ENCODE measurements around the gene P2RX2. TPM values are rescaled to one million over a fixed set of nuclear protein-coding genes. Genes with fewer than 3 reads are reported as not detected.

The P2RX2 gene
- total and polyA plus RNA-seq, 2 experiments from 2014 or later, result 1.1 to 1.7 TPM

DNA sequence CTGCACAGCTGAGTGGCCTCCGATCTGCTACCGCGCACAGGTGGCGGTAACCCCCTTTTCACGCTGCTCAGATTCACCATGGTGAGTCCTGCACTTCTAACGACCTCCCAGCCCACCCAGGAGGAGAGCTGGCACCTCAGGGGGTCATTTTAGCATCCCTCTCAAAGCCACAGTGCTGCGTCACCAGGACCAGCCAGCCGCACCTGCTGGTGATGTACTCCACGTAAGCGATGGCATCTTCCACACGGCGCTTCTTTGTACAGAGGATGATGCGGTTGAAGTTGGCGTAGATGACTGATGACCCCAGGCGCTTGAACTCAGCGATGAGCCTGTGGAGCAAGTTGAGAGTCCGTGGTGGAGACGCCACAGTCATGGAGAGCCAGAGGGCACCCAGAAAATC lies 19.2 kb downstream of the P2RX2 start (continued):
- TF ChIP-seq, protein P1, sequence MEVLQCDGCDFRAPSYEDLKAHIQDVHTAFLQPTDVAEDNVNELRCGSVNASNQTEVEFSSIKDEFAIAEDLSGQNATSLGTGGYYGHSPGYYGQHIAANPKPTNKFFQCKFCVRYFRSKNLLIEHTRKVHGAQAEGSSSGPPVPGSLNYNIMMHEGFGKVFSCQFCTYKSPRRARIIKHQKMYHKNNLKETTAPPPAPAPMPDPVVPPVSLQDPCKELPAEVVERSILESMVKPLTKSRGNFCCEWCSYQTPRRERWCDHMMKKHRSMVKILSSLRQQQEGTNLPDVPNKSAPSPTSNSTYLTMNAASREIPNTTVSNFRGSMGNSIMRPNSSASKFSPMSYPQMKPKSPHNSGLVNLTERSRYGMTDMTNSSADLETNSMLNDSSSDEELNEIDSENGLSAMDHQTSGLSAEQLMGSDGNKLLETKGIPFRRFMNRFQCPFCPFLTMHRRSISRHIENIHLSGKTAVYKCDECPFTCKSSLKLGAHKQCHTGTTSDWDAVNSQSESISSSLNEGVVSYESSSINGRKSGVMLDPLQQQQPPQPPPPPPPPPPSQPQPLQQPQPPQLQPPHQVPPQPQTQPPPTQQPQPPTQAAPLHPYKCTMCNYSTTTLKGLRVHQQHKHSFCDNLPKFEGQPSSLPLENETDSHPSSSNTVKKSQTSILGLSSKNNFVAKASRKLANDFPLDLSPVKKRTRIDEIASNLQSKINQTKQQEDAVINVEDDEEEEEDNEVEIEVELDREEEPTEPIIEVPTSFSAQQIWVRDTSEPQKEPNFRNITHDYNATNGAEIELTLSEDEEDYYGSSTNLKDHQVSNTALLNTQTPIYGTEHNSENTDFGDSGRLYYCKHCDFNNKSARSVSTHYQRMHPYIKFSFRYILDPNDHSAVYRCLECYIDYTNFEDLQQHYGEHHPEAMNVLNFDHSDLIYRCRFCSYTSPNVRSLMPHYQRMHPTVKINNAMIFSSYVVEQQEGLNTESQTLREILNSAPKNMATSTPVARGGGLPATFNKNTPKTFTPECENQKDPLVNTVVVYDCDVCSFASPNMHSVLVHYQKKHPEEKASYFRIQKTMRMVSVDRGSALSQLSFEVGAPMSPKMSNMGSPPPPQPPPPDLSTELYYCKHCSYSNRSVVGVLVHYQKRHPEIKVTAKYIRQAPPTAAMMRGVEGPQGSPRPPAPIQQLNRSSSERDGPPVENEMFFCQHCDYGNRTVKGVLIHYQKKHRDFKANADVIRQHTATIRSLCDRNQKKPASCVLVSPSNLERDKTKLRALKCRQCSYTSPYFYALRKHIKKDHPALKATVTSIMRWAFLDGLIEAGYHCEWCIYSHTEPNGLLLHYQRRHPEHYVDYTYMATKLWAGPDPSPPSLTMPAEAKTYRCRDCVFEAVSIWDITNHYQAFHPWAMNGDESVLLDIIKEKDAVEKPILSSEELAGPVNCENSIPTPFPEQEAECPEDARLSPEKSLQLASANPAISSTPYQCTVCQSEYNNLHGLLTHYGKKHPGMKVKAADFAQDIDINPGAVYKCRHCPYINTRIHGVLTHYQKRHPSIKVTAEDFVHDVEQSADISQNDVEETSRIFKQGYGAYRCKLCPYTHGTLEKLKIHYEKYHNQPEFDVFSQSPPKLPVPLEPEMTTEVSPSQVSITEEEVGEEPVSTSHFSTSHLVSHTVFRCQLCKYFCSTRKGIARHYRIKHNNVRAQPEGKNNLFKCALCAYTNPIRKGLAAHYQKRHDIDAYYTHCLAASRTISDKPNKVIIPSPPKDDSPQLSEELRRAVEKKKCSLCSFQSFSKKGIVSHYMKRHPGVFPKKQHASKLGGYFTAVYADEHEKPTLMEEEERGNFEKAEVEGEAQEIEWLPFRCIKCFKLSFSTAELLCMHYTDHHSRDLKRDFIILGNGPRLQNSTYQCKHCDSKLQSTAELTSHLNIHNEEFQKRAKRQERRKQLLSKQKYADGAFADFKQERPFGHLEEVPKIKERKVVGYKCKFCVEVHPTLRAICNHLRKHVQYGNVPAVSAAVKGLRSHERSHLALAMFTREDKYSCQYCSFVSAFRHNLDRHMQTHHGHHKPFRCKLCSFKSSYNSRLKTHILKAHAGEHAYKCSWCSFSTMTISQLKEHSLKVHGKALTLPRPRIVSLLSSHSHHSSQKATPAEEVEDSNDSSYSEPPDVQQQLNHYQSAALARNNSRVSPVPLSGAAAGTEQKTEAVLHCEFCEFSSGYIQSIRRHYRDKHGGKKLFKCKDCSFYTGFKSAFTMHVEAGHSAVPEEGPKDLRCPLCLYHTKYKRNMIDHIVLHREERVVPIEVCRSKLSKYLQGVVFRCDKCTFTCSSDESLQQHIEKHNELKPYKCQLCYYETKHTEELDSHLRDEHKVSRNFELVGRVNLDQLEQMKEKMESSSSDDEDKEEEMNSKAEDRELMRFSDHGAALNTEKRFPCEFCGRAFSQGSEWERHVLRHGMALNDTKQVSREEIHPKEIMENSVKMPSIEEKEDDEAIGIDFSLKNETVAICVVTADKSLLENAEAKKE (CRISPR knock-in tag; IDR thresholded peaks at IDR 0.05), result no peak
- TF ChIP-seq, protein P2, sequence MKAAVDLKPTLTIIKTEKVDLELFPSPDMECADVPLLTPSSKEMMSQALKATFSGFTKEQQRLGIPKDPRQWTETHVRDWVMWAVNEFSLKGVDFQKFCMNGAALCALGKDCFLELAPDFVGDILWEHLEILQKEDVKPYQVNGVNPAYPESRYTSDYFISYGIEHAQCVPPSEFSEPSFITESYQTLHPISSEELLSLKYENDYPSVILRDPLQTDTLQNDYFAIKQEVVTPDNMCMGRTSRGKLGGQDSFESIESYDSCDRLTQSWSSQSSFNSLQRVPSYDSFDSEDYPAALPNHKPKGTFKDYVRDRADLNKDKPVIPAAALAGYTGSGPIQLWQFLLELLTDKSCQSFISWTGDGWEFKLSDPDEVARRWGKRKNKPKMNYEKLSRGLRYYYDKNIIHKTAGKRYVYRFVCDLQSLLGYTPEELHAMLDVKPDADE (IDR thresholded peaks at IDR 0.05), result no peak
- TF ChIP-seq, protein P3, sequence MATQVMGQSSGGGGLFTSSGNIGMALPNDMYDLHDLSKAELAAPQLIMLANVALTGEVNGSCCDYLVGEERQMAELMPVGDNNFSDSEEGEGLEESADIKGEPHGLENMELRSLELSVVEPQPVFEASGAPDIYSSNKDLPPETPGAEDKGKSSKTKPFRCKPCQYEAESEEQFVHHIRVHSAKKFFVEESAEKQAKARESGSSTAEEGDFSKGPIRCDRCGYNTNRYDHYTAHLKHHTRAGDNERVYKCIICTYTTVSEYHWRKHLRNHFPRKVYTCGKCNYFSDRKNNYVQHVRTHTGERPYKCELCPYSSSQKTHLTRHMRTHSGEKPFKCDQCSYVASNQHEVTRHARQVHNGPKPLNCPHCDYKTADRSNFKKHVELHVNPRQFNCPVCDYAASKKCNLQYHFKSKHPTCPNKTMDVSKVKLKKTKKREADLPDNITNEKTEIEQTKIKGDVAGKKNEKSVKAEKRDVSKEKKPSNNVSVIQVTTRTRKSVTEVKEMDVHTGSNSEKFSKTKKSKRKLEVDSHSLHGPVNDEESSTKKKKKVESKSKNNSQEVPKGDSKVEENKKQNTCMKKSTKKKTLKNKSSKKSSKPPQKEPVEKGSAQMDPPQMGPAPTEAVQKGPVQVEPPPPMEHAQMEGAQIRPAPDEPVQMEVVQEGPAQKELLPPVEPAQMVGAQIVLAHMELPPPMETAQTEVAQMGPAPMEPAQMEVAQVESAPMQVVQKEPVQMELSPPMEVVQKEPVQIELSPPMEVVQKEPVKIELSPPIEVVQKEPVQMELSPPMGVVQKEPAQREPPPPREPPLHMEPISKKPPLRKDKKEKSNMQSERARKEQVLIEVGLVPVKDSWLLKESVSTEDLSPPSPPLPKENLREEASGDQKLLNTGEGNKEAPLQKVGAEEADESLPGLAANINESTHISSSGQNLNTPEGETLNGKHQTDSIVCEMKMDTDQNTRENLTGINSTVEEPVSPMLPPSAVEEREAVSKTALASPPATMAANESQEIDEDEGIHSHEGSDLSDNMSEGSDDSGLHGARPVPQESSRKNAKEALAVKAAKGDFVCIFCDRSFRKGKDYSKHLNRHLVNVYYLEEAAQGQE (IDR thresholded peaks at IDR 0.05; ENCODE audit: unreplicated experiment), result no peak
- TF ChIP-seq EZH2 (IDR thresholded peaks at IDR 0.05; ENCODE audit: low read depth, unreplicated experiment), result no peak
- TF ChIP-seq STAT1 (IDR thresholded peaks at IDR 0.05; ENCODE audit: unreplicated experiment), result no peak
- TF ChIP-seq JUNB (IDR thresholded peaks at IDR 0.05; ENCODE audit: unreplicated experiment), result no peak
